ENCODE results near the gene SIRT1.
A peak's percentile ranks its signal among the peaks of the same experiment; 100 is the strongest.
"Not testable (repeated sequence)": the region's sequence is repeated elsewhere in the genome, so short reads cannot be mapped to it uniquely, and the experiment has no call there.

Gene SIRT1

GRCh38 chr10:67878133-67878532, 6.3 kb upstream of the SIRT1 start:
- no peak for DNase-seq

DNA sequence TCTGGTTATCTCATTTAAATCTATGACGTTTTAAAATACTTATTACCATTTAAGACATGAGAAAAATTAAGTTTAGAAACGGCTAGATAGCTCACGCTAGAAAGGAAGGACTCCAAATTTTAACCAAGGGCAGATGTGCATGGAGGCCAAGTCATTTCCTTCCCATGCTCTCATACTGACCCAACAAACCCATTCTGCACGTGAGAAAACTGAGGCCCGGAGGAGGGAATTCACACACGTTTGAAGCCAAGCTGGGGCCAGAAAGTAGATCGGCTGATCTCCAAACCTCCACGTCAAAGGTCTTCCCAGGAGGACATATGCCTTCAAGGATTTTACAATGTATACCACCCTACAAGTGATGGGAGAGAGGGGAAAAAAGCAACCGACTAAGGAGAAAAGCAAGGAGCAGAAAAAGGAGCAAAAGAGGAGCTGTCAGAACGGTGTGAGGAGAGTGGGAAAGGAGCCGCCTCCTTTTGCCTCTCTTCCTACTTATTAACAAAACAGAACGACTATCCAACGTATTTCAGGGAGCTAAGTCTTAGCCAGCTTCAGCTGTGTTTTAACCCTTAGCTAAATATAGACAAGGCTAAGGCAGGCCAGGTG, 645 bp upstream of the SIRT1 start:
- no peak for DNase-seq

DNA sequence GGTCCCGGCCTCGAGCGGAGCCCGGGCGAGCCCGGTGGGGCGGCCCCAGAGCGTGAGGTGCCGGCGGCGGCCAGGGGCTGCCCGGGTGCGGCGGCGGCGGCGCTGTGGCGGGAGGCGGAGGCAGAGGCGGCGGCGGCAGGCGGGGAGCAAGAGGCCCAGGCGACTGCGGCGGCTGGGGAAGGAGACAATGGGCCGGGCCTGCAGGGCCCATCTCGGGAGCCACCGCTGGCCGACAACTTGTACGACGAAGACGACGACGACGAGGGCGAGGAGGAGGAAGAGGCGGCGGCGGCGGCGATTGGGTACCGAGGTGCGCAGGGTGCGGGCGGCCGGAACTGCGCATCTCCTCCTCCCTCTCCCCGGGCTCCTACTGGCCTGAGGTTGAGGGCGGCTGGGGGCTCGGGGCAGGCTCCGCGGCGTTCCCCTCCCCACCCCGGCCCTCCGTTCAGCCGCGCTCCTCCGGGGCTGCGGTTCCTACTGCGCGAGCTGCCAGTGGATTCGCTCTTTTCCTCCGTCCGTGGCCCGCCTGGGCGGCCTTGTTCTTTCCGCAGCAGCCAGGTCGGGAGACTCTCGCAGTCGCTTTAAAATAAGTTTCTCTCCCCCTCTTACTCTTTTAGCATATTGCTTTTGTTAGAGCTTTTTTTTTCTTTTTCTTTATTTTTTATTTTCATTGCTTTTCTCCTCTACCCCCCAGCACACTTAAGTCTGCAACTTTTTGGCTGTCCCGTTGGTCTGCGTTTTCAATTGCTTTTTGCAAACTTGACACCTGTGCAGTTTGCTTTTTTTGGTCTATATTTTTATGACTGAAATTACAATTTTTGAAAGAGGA, 600 bp downstream of the SIRT1 start:
- peak; percentile 75 to 79 for DNase-seq

- DNase-seq = no peak
Measured at GRCh38 chr10:67893637-67894036, 9.2 kb downstream of the SIRT1 start.

DNA sequence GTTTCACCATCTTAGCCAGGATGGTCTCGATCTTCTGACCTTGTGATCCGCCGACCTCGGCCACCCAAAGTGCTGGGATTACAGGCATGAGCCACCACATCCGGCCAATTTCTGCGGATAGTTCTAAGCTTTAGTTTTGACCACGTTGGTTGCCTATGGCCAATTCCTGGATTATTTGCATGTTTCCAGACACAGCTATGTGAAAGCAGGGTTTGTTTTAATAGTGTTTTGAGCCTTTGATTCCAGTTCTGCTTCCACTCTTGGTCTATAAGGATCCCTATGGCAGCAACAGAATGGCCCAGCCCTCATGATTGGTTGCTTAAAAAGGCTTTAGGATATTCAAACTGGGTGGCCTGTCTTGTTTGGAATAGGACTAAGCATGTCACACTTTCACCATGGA, 19.1 kb downstream of the SIRT1 start:
- no peak for DNase-seq

GRCh38 chr10:67912331-67912946, 28.0 kb downstream of the SIRT1 start:
- no peak for DNase-seq

DNA sequence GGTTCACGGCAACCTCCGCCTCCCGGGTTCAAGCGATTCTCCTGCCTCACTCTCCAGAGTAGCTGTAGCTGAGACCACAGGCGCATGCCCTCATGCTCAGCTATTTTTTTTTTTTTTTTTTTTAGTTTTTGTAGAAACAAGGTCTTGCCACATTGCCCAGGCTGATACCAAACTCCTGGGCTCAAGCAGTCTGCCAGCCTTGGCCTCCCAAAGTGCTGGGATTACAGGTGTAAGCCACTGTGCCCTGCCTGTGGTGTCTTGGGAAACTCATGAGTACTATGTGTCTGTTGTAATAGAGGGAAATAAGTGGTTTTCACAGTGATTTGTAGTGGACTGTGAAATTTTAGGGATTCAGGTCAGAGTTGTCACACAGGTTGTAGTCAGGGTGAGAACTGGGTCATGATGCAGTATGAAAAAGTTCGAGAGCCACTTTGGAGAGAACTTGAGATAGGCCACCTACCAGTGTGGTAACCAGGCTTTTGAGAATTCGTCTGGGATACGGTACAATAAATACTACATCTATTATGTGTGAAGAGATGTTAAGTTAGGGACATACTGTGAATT, 30.4 kb downstream of the SIRT1 start:
- no peak for DNase-seq

- DNase-seq = no peak
Measured at GRCh38 chr10:67917169-67917568, 32.7 kb downstream of the SIRT1 start.

GRCh38 chr10:67917679-67918078, 33.2 kb downstream of the SIRT1 start:
- no peak for DNase-seq

DNA sequence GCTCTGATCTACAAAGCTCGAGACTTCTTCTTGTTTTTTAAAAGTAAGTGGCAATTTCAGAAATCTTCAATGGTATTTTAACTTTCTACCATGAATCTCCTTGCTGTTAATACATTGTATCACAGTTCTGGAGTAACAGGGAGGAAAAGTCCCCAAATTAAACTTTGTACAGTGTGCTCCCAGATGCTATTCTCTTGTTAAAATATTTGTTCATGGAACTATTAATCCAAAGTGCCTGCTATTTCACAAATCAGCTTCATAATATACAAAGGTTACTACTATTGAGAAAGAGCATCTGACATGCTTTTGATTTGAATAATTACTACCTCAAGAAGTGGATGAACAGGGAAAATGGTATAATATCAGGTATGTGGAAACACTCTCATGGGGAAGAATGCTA, 36.6 kb downstream of the SIRT1 start:
- DNase-seq = no peak

- DNase-seq = no peak
Measured at GRCh38 chr10:67923551-67923950, 39.1 kb downstream of the SIRT1 start.

DNA sequence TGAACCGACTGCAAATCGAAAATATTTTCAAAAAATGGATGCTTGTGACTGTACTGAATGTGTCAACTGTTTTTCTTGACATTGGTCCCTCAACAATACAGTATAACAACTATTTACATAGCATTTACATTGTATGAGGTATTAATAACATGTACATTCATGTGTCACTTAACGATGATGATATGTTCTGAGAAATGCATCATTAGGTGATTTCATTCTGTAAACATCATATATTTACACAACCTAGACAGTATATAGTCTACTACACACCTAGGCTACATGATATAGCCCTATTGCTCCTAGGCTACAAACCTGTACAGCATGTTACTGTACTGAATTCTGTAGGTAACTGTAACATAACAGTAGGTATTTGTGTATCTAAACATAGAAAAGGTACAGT, 39.7 kb downstream of the SIRT1 start:
- DNase-seq = no peak

- no peak for DNase-seq
Measured at GRCh38 chr10:67925449-67926005, 41.1 kb downstream of the SIRT1 start.

- DNase-seq = no peak
Measured at GRCh38 chr10:67926951-67927350, 42.5 kb downstream of the SIRT1 start.

- no peak for DNase-seq
Measured at GRCh38 chr10:67933199-67933598, 48.7 kb downstream of the SIRT1 start.

DNA sequence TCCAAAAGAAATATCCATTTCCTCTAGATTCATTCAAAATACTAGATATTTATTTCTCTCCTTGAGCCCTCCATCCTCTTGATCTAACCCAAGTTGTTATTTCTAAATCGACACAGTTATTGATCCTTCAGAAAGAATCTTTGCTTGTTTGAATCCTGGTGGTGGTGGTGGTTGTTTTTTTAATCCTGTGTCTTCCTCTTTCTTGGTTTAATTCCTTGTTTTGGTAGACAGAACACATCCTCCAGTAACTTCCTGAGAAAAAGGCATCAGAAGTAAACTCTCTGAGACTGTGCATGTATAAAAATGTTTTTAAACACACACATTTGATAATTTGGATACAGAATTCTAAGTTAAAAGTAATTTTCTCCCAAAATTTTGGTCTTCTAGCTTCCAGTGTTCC, 49.9 kb downstream of the SIRT1 start:
- no peak for DNase-seq

GRCh38 chr10:67935223-67935622, 50.8 kb downstream of the SIRT1 start:
- DNase-seq = no peak

DNA sequence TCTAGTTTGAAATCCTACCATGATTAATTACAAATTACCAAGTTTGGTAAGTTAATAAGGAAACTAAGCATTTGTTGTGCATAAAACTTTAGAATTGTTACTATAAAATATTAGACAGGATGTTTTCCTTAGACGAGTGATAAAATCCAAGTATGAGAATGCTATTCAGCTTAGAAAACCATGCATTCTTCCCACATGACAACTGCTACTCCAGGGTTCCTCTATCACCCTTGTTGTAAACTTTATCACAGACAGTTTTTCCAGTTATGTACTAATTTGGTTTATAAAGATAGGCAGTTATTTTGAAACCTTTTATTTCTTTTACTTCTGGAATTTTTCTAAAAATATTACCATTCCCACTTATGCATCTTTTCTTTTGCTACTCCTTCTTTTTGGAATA, 52.0 kb downstream of the SIRT1 start:
- DNase-seq = no peak

DNA sequence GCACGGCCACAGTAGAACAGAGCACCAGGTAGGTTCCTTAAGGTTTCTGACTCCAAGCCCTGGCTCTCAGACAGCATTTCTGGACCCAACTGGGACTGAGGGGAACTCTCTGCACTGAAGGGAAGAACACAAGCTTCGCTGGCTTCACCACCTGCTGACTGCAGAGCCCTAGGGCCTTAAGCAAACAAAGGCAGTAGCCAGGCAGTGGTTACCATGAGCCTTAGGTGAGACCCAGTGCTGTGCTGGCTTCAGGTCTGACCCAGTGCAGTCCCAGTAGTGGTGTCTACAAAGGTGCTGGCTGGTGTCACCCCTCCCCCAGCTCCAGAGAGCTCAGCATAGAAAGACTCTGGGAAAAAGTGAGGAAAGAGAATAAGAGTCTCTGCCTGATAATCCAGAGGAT, 59.5 kb downstream of the SIRT1 start:
- DNase-seq = no peak

DNA sequence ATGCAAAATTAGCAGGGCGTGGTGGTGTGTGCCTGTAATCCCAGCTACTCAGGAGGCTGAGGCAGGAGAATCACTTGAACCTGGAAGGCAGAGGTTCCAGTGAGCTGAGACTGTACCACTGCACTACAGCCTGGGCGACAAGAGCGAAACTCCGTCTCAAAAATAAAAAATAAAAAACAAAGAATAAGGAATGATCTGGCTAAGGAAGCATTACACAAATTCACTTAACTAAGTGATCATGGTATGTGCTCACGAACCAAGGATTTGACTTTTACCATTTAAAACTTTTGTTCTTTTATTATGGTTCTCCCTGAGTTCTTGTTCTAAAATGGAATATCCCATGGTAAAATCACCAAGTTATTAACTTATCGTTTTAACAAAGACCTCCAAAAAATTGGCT, 71.2 kb downstream of the SIRT1 start:
- no peak for DNase-seq

DNA sequence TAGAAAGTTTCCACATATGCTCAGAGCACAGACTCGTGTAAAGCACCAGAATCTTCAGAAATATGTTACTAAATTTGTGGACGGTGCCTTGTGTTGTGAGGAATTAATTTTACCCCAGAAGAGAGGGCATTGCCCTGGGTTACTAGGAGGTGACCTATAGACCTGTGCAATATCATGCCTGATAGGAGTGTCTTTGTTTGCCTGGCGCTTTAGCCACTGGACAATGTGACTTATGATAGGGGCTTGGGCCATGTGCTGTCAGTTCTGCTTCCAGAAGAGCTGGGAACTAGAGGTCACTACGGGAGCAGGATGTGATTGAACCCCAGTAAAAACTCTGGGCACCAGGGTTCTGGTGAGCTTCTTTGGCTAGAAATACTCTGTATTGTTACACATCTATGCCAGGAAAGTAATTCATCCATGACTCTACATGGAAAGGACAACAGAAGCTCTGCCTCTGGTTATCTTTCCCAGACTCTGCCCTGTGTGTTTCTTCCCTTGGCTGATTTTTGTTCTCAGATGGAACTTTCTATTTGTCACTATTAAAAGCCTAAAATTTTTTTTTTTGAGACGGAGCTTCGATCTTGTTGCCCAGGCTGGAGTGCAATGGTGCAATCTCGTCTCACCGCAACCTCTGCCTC, 75.5 kb downstream of the SIRT1 start:
- no peak for DNase-seq

DNA sequence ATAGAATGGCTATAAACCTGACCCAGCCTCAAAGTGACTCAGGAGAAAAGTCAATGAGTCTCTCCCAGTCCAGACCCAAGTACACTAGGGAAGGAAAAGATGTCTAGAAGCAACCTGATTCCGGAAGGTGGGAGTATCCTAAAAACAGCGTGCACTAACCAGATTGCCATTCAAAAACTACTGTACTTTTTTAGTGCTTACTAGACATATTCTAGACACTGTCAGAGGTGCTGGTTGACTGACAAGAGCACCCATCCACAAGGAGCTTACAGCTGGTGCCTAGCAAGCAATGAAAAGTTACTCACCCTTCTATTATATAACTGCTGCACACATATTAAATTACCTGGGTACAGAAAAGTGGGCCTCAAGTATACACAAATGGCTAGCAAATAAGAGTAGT, 81.0 kb downstream of the SIRT1 start:
- no peak for DNase-seq

DNA sequence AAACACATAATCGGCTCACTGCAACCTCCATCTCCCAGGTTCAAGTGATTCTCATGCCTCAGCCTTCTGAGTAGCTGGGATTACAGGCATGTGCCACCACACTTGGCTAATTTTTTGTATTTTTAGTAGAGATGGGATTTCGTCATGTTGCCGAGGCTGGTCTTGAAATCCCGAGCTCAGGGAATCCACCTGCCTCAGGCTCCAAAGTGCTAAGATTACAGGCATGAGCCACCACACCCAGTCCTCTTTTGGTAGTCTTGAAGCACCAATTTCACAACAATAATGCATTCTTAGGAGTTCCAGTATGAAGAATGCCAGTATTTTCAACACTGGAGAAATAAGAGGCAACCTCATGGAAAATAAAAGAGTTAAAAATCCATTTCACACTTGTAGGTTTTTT, 81.6 kb downstream of the SIRT1 start:
- DNase-seq = not testable (repeated sequence)
